Lower leg skin (tissue), 4 donors: ENCODE results near the gene RBM20. TPM values are rescaled to one million over a fixed set of nuclear protein-coding genes. Genes with fewer than 3 reads are reported as not detected.
"Not testable (repeated sequence)": the region's sequence is repeated elsewhere in the genome, so short reads cannot be mapped to it uniquely, and the experiment has no call there.

Source experiments
- DNase-seq, 2 donors: peaks; one replicate each; pipeline ENCODE4 v3.0.0-alpha.2; 2019; ENCODE audit warnings: low spot score in 2 of 2
- H3K4me3 ChIP-seq: fragments of 200-600 bp; sonication (generic); 2 replicates; pipeline ENCODE4 v1.5.1; 2017; ENCODE audit warnings: mild to moderate bottlenecking, low read depth; ENCODE audit not compliant: poor library complexity, severe bottlenecking
- CTCF ChIP-seq, 3 donors: fragments of 450-650 bp; IDR thresholded peaks; one replicate each; pipeline ENCODE4 v1.5.1; 2016; ENCODE audit warnings: antibody characterized with exemption in 3 of 3, mild to moderate bottlenecking in 3 of 3, moderate library complexity in 2 of 3
- POLR2A ChIP-seq, 2 donors: fragments of 450-650 bp; IDR thresholded peaks; one replicate each; pipeline ENCODE4 v1.6.1; 2016 to 2017; ENCODE audit warnings: antibody characterized with exemption in 2 of 2, mild to moderate bottlenecking in 1 of 2, moderate library complexity in 1 of 2
- WGBS, 2 donors: methylation state at CpG; one replicate each; pipeline ENCODE4 v1.1.5; 2018; 5-methylcytosine and 5-hydroxymethylcytosine counted together
- intact Hi-C: fragments of 100-400 bp; cut with DNase I; formaldehyde crosslinking; loops from one replicate; pipeline ENCODE4 v1.15.0; 2023; ENCODE audit warnings: low total_unique reads
- total RNA-seq, 4 donors: library from RNA; depleted of rRNA; stranded (reverse); fragments of >200 nt; gene quantifications; one replicate each; pipeline ENCODE4 v1.1.0, GENCODE V29; 2016

Gene RBM20
- total RNA-seq, 4 donors from 2014 or later = 0.66 to 6.2 (median 3.5) TPM

GRCh38 chr10:110656612-110657011 is 12.5 kb downstream of the RBM20 start:
- TF ChIP-seq POLR2A (IDR thresholded peaks at IDR 0.05) = no peak
- no peak for TF ChIP-seq CTCF (IDR thresholded peaks at IDR 0.05)
- no peak for DNase-seq
- H3K4me3 ChIP-seq = no peak overlapping the region
- intact Hi-C loops = no loop called here
- WGBS, 2 donors = 92 to 95% methylated on average over 4 of the region's 4 CpGs

GRCh38 chr10:110657973-110658691 is 14.0 kb downstream of the RBM20 start:
- no peak for TF ChIP-seq POLR2A (IDR thresholded peaks at IDR 0.05)
- no peak for TF ChIP-seq CTCF (IDR thresholded peaks at IDR 0.05)
- intact Hi-C loops = no loop called here
- 81 to 82% methylated on average over 11 of the region's 11 CpGs for WGBS, 2 donors
- no peak for DNase-seq
- H3K4me3 ChIP-seq = no peak overlapping the region

- WGBS, 2 donors = 79 to 82% methylated on average over 1 of the region's 1 CpG
- H3K4me3 ChIP-seq = no peak overlapping the region
- intact Hi-C loops = no loop called here
- no peak for DNase-seq
- TF ChIP-seq CTCF (IDR thresholded peaks at IDR 0.05) (no peak), POLR2A (IDR thresholded peaks at IDR 0.05) (no peak)
Measured at GRCh38 chr10:110659558-110659957, 15.4 kb downstream of the RBM20 start.

GRCh38 chr10:110660289-110660688 is 16.2 kb downstream of the RBM20 start:
- intact Hi-C loops, H3K4me3 ChIP-seq, DNase-seq: not testable (repeated sequence)
- WGBS, 2 donors = 81 to 84% methylated on average over 8 of the region's 8 CpGs

GRCh38 chr10:110661292-110661691 is 17.2 kb downstream of the RBM20 start:
- intact Hi-C loops = no loop called here
- no peak overlapping the region for H3K4me3 ChIP-seq
- TF ChIP-seq CTCF (IDR thresholded peaks at IDR 0.05) (no peak), POLR2A (IDR thresholded peaks at IDR 0.05) (no peak)
- 84 to 90% methylated on average over 5 of the region's 5 CpGs for WGBS, 2 donors
- DNase-seq = no peak

GRCh38 chr10:110664483-110665420 is 20.6 kb downstream of the RBM20 start:
- TF ChIP-seq CTCF (IDR thresholded peaks at IDR 0.05) (no peak), POLR2A (IDR thresholded peaks at IDR 0.05) (no peak)
- H3K4me3 ChIP-seq = no peak overlapping the region
- intact Hi-C loops = no loop called here
- WGBS, 2 donors = 58 to 65% methylated on average over 10 of the region's 10 CpGs
- DNase-seq = no peak

- intact Hi-C loops, DNase-seq, H3K4me3 ChIP-seq: not testable (repeated sequence)
- WGBS, 2 donors = 38 to 62% methylated on average over 2 of the region's 2 CpGs
Measured at GRCh38 chr10:110666259-110666658, 22.1 kb downstream of the RBM20 start.
